Caki2 (cell line): Measurements from ENCODE around the gene ADCY10. TPM values are rescaled to one million over a fixed set of nuclear protein-coding genes. Genes with fewer than 3 reads are reported as not detected.

Experiments
- DNase-seq: peaks from one replicate; pipeline ENCODE4 v3.0.0-alpha.2; 2015; ENCODE audit warnings: low read depth
- in situ Hi-C: cut with HindIII; loops from 2 replicates; pipeline ENCODE4 v1.10.0; 2016; ENCODE audit warnings: low sequenced_read_pairs, low pct_unique_long_range_greater_than_20kb, mixed read lengths
- total RNA-seq: library from RNA; depleted of rRNA; stranded (reverse); fragments of >200 nt; shearing (Covaris generic); gene quantifications from 2 replicates; pipeline ENCODE4 v1.2.3, GENCODE V29; 2014; ENCODE audit warnings: low replicate concordance

The ADCY10 gene
- total RNA-seq, 1 experiment from 2014 or later, result 0.20 TPM

- DNase-seq, result no peak
- in situ Hi-C loops, result no loop called here
Measured at GRCh38 chr1:167928457-167928852, 14.5 kb upstream of the ADCY10 start.

GRCh38 chr1:167927046-167927754 is 13.3 kb upstream of the ADCY10 start:
- in situ Hi-C loops, result no loop called here

GRCh38 chr1:167926486-167926997 is 12.6 kb upstream of the ADCY10 start:
- DNase-seq, result peak; percentile 73
- in situ Hi-C loops, result no loop called here

More at GRCh38 chr1:167927046-167927754, 13.3 kb upstream of the ADCY10 start:
- DNase-seq, result no peak

- in situ Hi-C loops, result no loop called here
- DNase-seq, result no peak
Measured at GRCh38 chr1:167924543-167925231, 10.8 kb upstream of the ADCY10 start.

GRCh38 chr1:167924102-167924501 is 10.2 kb upstream of the ADCY10 start:
- no peak for DNase-seq
- in situ Hi-C loops, result no loop called here

GRCh38 chr1:167923324-167924056 is 9.6 kb upstream of the ADCY10 start:
- in situ Hi-C loops, result no loop called here
- no peak for DNase-seq

- in situ Hi-C loops, result no loop called here
- DNase-seq, result peak; percentile 43
Measured at GRCh38 chr1:167922611-167923074, 8.7 kb upstream of the ADCY10 start.

- DNase-seq, result no peak
- in situ Hi-C loops, result no loop called here
Measured at GRCh38 chr1:167922023-167922422, 8.1 kb upstream of the ADCY10 start.

- in situ Hi-C loops, result no loop called here
- peak; percentile 56 for DNase-seq
Measured at GRCh38 chr1:167916766-167917511, 3.0 kb upstream of the ADCY10 start.

GRCh38 chr1:167915569-167915968 is 1.6 kb upstream of the ADCY10 start:
- in situ Hi-C loops, result no loop called here
- no peak for DNase-seq

GRCh38 chr1:167912294-167912693 is 1.6 kb downstream of the ADCY10 start:
- in situ Hi-C loops, result no loop called here

GRCh38 chr1:167911413-167911812 is 2.5 kb downstream of the ADCY10 start:
- in situ Hi-C loops, result no loop called here
- no peak for DNase-seq

More at GRCh38 chr1:167912294-167912693, 1.6 kb downstream of the ADCY10 start:
- no peak for DNase-seq

GRCh38 chr1:167910530-167910929 is 3.4 kb downstream of the ADCY10 start:
- in situ Hi-C loops, result no loop called here
- peak; percentile 50 for DNase-seq

- peak; percentile 82 for DNase-seq
- in situ Hi-C loops, result no loop called here
Measured at GRCh38 chr1:167909691-167910180, 4.2 kb downstream of the ADCY10 start.

GRCh38 chr1:167905671-167906070 is 8.3 kb downstream of the ADCY10 start:
- in situ Hi-C loops, result no loop called here

GRCh38 chr1:167905182-167905581 is 8.8 kb downstream of the ADCY10 start:
- DNase-seq, result no peak
- in situ Hi-C loops, result no loop called here

More at GRCh38 chr1:167905671-167906070, 8.3 kb downstream of the ADCY10 start:
- DNase-seq, result no peak

GRCh38 chr1:167904652-167905130 is 9.2 kb downstream of the ADCY10 start:
- in situ Hi-C loops, result no loop called here
- DNase-seq, result peak; percentile 66

GRCh38 chr1:167900907-167901306 is 13.0 kb downstream of the ADCY10 start:
- in situ Hi-C loops, result no loop called here
- no peak for DNase-seq
